Ishikawa (cell line): Measurements from ENCODE around the gene RET.

Experiments
- CEBPB ChIP-seq: IDR thresholded peaks from 2 replicates; pipeline ENCODE4 v1.6.1; 2012
- EGR1 ChIP-seq: IDR thresholded peaks from 2 replicates; pipeline ENCODE4 v1.6.1; 2012
- EP300 ChIP-seq: IDR thresholded peaks from 2 replicates; pipeline ENCODE4 v1.6.1; 2012; ENCODE audit warnings: borderline replicate concordance
- FOXM1 ChIP-seq: IDR thresholded peaks from 2 replicates; pipeline ENCODE4 v1.6.1; 2012; ENCODE audit warnings: low read depth, borderline replicate concordance
- MAX ChIP-seq: IDR thresholded peaks from 2 replicates; pipeline ENCODE4 v1.6.1; 2012
- NFIC ChIP-seq: IDR thresholded peaks from 2 replicates; pipeline ENCODE4 v1.6.1; 2012
- RAD21 ChIP-seq: IDR thresholded peaks from 2 replicates; pipeline ENCODE4 v1.6.1; 2012; ENCODE audit warnings: low read depth
- REST ChIP-seq: IDR thresholded peaks from 2 replicates; pipeline ENCODE4 v1.6.1; 2012; ENCODE audit warnings: low read depth, mild to moderate bottlenecking
- TAF1 ChIP-seq: IDR thresholded peaks from 2 replicates; pipeline ENCODE4 v1.6.1; 2012; ENCODE audit warnings: low read depth, mild to moderate bottlenecking
- TCF12 ChIP-seq: IDR thresholded peaks from 2 replicates; pipeline ENCODE4 v1.6.1; 2012; ENCODE audit warnings: low read depth
- TEAD4 ChIP-seq: IDR thresholded peaks from 2 replicates; pipeline ENCODE4 v1.6.1; 2012
- USF1 ChIP-seq: IDR thresholded peaks from 2 replicates; pipeline ENCODE4 v1.6.1; 2012
- YY1 ChIP-seq: IDR thresholded peaks from 2 replicates; pipeline ENCODE4 v1.6.1; 2012; ENCODE audit warnings: low read depth
- ZBTB7A ChIP-seq: IDR thresholded peaks from 2 replicates; pipeline ENCODE4 v1.6.1; 2012; ENCODE audit warnings: low read depth

RET gene

GRCh38 chr10:43138021-43138756, 61.3 kb downstream of the RET start, which contains the start of gene CSGALNACT2:
CSGALNACT2 (plus strand) TSS chr10:43138445; CDS start chr10:43155150, 16,705 bp downstream.
- TF ChIP-seq TEAD4 = no peak
- TF ChIP-seq REST = no peak
- peak; percentile 9; the same call in 1 of the 2 replicates for TF ChIP-seq MAX

- TF ChIP-seq REST = no peak
- no peak for TF ChIP-seq RAD21
These were observed 61.9 kb downstream of the RET start for GRCh38 chr10:43138757-43139241.

GRCh38 chr10:43141421-43141820, 64.6 kb downstream of the RET start:
- no peak for TF ChIP-seq FOXM1

- no peak for TF ChIP-seq REST
- TF ChIP-seq EP300 = no peak
- no peak for TF ChIP-seq EGR1
- no peak for TF ChIP-seq FOXM1
- no peak for TF ChIP-seq MAX
These were observed 68.4 kb downstream of the RET start for GRCh38 chr10:43145311-43145710.

GRCh38 chr10:43151371-43151770, 74.5 kb downstream of the RET start:
- TF ChIP-seq CEBPB = no peak
- TF ChIP-seq YY1 = no peak
- TF ChIP-seq TAF1 = no peak
- no peak for TF ChIP-seq TEAD4
- no peak for TF ChIP-seq NFIC
- TF ChIP-seq ZBTB7A = no peak
- TF ChIP-seq RAD21 = no peak

GRCh38 chr10:43153901-43154300, 77.0 kb downstream of the RET start:
- no peak for TF ChIP-seq TEAD4
- no peak for TF ChIP-seq YY1
- TF ChIP-seq RAD21 = no peak
- no peak for TF ChIP-seq NFIC
- no peak for TF ChIP-seq TCF12
- no peak for TF ChIP-seq EGR1
- no peak for TF ChIP-seq USF1
- TF ChIP-seq REST = no peak
- TF ChIP-seq ZBTB7A = no peak
- TF ChIP-seq FOXM1 = no peak
- TF ChIP-seq MAX = no peak
- TF ChIP-seq TAF1 = no peak
